GM21529 (cell line): ENCODE measurements around the gene ZC3H7A.
A peak's percentile ranks its signal among the peaks of the same experiment; 100 is the strongest.
"Not testable (repeated sequence)": the region's sequence is repeated elsewhere in the genome, so short reads cannot be mapped to it uniquely, and the experiment has no call there.

Experiments
- ATAC-seq: cut with Tn5 transposase; IDR thresholded peaks from one replicate; pipeline ENCODE4 v1.9.1; 2021; ENCODE audit not compliant: unreplicated experiment

ZC3H7A gene, protein sequence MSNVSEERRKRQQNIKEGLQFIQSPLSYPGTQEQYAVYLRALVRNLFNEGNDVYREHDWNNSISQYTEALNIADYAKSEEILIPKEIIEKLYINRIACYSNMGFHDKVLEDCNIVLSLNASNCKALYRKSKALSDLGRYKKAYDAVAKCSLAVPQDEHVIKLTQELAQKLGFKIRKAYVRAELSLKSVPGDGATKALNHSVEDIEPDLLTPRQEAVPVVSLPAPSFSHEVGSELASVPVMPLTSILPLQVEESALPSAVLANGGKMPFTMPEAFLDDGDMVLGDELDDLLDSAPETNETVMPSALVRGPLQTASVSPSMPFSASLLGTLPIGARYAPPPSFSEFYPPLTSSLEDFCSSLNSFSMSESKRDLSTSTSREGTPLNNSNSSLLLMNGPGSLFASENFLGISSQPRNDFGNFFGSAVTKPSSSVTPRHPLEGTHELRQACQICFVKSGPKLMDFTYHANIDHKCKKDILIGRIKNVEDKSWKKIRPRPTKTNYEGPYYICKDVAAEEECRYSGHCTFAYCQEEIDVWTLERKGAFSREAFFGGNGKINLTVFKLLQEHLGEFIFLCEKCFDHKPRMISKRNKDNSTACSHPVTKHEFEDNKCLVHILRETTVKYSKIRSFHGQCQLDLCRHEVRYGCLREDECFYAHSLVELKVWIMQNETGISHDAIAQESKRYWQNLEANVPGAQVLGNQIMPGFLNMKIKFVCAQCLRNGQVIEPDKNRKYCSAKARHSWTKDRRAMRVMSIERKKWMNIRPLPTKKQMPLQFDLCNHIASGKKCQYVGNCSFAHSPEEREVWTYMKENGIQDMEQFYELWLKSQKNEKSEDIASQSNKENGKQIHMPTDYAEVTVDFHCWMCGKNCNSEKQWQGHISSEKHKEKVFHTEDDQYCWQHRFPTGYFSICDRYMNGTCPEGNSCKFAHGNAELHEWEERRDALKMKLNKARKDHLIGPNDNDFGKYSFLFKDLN

DNA sequence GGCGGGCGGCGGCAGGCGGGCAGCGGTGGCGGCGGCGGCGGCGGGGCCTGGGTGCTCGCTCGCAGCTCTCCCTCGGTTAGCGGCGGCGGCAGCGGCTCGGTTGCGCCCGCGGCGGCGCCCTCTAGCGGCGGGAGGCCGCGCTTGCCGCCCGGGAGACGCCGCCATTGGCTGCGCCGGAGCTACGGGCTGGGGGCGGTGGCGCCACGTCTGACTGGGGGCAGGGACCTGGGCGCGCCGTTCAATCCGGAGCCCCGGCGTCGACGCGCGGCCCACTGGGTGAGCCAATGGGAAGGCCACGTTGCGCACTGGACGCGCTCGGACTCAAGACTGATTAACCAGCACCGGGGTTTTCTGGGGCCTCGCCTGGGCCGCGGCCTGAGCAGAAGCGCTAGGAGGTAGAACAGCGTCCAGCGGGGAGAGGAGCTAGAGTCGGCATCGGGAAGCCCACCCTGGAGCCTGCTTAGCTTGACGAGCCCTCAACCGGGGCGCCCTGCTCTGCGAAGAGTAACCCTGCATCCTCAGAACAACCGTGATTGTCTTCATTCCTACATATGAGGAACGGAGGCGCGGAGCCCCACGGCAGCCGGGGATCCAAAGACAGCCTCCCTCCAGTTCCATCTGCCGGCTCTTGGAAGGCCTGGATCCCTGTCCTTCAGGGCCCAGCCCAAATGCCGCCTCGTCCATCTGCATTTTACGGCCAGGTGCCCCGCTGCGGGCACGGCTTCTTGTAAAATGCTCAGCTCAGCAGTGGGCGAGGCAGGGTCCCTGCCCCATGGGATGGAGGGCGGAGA, at the start of gene ZC3H7A:
Gene ZC3H7A, minus strand, starts transcription at position 93 of the 791 bp plus-strand sequence. CDS start 14,904 bp downstream, outside the sequence.
- ATAC-seq = peak; percentile 89

- ATAC-seq = no peak
These were observed 47.4 kb upstream of the ZC3H7A start for GRCh38 chr16:11844499-11844898.

- ATAC-seq = no peak
These were observed 46.8 kb upstream of the ZC3H7A start for GRCh38 chr16:11843861-11844260.

DNA sequence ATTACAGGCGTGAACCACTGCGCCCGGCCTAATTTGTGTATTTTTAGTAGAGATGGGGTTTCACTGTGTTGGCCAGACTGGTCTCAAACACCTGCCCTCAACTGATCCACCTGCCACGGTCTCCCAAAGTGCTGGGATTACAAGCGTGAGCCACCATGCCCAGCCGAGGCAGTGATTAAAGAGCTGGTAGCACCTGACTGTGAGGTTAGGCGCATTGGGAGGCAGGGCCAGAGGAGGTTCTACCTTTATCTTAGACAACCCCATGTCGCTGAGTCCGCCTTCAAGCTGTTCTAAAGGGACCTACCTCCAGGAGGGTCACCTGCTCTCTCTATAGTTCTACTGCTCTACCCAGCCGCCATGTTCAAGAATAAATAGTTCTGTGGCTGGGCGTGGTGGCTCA, 46.1 kb upstream of the ZC3H7A start:
- ATAC-seq = no peak

DNA sequence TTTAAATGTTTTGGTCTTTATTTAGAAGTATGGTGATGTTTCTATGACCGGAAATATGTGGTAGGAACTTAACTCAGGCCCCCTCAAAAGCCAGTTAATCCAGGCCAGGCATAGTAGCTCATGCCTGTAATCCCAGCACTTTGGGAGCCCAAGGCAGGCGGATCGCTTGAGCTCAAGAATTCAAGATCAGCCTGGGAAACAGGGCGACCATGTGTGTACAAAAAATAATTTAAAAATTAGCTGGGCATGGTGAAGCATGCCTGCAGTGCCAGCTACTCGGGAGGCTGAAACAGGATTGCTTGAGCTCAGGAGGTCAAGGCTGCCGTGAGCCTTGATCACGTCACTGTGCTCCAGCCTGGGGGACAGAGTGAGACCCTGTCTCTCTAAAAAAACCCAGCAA, 44.0 kb upstream of the ZC3H7A start:
- no peak for ATAC-seq

- no peak for ATAC-seq
These were observed 39.7 kb upstream of the ZC3H7A start for GRCh38 chr16:11836650-11837244.

- ATAC-seq = no peak
These were observed 39.0 kb upstream of the ZC3H7A start for GRCh38 chr16:11835891-11836649.

- ATAC-seq = no peak
These were observed 38.3 kb upstream of the ZC3H7A start for GRCh38 chr16:11835309-11835708.

DNA sequence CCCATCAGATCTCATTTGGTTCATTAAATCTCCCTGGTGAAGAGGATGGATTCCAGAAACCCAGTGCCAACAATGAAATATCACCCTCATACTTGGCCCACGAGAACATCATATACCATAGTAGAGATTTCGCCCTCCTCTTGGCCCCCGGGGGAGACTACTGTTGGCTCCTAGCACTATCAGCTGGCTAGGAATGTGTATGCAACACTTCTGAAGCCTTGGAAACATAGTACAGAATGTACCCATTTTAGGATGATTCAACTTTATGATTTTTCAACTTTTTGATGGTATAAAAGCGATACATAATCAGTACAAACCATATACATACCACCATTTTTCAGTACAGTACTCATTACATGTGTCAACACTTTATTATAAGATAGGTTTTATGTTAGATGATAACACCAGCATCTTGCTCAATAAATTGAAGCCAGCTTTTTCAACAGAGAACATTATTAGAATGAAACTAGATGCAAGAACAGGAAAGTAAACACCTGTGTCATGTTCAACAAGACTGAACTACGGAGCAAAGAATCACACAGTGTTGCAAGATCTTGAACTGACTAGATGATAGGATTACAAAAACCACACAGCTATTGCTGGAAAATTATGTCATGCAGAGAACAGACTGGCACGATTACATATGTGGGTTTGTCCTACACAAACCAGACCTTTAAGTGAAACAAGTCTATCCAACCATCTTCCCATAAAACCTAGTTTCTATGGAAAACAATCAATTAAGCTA, 37.1 kb upstream of the ZC3H7A start:
- no peak for ATAC-seq

DNA sequence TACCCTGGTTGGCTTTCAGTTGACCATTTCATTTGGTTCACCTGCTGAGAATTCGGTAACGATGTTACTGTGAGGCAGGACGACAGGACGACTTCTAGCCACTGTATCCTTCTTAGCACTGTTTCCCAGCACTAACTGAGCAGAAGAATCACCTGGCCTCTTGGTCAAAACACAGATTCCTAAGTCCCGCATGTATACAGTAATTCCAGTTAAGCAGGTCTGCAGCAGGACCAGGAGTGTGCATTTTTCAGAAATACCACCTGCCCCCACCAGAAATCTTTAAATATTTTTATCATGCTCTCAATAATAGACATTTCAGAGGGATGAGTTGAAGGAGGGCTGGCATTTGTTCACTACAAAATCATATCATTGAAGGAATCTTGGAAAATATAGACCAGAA, 31.6 kb upstream of the ZC3H7A start:
- no peak for ATAC-seq

GRCh38 chr16:11825520-11826165, 28.6 kb upstream of the ZC3H7A start:
- not testable (repeated sequence) for ATAC-seq

DNA sequence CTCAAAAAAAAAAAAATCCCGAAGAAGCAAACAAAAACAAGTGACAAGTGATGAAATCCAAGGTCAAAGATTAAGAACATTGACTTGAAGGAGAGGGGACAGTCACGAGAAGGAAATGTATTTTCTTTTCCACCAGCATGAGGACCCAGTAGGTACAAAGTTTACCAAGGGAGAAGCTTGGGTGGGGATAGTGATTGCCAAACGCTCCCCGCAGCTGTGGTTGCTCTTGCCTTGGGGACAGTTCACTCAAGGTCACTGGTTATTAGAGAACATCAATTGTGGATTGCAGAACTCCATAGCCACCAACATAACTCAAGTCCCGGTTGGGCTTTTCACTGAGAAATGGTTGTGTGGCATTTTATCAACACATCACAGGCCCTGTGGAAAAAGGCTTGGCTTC, 27.3 kb upstream of the ZC3H7A start:
- no peak for ATAC-seq

GRCh38 chr16:11823645-11824044, 26.6 kb upstream of the ZC3H7A start:
- not testable (repeated sequence) for ATAC-seq

- ATAC-seq = no peak
These were observed 22.7 kb upstream of the ZC3H7A start for GRCh38 chr16:11819798-11820197.

DNA sequence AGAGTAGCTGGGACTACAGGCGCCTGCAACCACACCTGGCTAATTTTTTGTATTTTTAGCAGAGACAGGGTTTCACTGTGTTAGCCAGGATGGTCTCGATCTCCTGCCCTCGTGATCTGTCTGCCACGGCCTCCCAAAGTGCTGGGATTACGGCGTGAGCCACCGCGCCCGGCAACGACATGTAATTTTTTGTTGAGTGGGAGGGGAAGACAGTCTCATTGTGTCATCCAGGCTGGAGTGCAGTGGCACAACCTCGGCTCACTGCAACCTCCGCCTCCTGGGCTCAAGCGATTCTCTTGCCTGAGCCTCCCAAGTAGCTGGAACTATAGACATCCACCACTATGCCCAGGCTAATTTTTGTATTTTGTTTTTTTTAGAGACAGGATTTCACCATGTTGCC, 21.9 kb upstream of the ZC3H7A start:
- not testable (repeated sequence) for ATAC-seq

DNA sequence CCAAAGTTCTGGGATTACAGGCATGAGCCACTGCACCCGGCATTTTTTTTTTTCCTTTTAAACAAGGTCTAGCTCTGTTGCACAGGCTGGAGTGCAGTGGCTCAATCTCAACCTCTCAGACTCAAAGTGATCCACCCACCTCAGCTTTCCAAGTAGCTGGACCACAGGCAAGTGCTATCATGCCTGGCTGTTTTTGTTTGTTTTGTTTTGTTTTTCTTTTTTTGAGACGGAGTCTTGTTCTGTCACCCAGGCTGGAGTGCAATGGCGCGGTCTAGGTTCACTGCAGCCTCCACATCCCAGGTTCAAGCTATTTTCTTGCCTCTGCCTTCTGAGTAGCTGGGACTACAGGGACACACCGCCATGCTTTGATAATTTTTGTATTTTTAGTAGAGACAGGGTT, 19.1 kb upstream of the ZC3H7A start:
- ATAC-seq = no peak

- ATAC-seq = not testable (repeated sequence)
These were observed 17.7 kb upstream of the ZC3H7A start for GRCh38 chr16:11814800-11815199.

GRCh38 chr16:11806721-11807120, 9.7 kb upstream of the ZC3H7A start:
- ATAC-seq = no peak

- ATAC-seq = no peak
These were observed 8.5 kb upstream of the ZC3H7A start for GRCh38 chr16:11805556-11805955.
